GM19397 (cell line): ENCODE results near the gene ZNF132.
A peak's percentile ranks its signal among the peaks of the same experiment; 100 is the strongest.
"Not testable (repeated sequence)": the region's sequence is repeated elsewhere in the genome, so short reads cannot be mapped to it uniquely, and the experiment has no call there.

ENCODE experiments used
- ATAC-seq: cut with Tn5 transposase; IDR thresholded peaks from one replicate; pipeline ENCODE4 v1.9.1; 2021; ENCODE audit warnings: mild to moderate bottlenecking, moderate library complexity; ENCODE audit not compliant: unreplicated experiment

Gene ZNF132

DNA sequence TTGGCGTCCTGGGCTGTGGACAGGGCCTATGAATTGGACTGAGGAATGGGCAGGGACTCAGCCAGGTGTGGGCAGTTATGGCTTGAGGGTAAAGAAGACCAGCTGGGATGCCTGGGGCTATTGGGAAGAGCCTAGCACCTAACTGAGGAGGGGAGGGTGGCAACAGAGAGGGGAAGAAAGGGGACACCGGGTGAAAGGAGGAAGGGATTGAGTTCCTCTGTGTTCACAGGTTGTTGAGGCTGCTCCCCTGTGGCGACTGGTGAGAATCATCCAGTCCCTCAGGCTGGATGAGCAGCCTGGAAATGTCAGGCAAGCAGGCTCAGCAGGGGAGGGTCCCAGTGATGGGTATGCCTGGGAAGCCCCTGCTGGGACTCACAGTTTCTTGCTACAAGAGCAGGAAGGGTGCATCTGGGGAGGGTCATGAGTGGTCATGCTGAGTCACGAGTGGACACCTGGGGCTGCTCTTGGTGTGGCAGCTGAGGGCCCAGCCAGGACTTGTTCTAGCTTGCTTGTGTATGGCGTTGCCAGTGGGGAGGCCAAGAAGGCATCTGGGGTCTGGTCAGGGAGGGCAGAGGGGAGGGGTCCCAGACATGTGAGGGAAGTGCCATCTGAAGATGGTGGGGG is 28.4 kb upstream of the ZNF132 start:
- ATAC-seq = no peak

GRCh38 chr19:58466760-58467589 is 27.0 kb upstream of the ZNF132 start, which contains the start of gene ZNF324:
Gene ZNF324, plus strand, starts transcription at chr19:58467080. Its CDS starts 2,106 bp downstream, at chr19:58469186.
- peak; percentile 94 for ATAC-seq

- no peak for ATAC-seq
Measured at GRCh38 chr19:58466089-58466759, 26.3 kb upstream of the ZNF132 start.

DNA sequence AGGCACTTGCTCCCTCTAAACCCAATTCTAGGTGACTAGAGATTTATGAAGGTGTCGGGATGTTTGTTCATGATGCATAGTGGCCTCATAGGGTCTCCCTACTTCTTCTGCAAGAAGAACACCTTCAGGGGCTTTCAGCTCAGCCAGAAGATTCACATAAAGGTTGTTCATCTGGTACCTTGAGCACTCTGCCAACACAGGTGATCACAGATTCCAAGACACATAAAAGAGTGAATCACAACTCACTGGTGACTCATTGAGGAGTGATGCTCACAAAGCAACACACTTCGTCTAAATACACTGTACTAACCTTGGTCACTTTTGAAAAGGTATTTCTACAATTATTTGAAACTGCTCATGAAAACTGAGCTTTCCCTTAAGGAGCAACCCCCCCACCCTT is 20.1 kb upstream of the ZNF132 start:
- ATAC-seq = no peak

- no peak for ATAC-seq
Measured at GRCh38 chr19:58456111-58456510, 16.2 kb upstream of the ZNF132 start.

DNA sequence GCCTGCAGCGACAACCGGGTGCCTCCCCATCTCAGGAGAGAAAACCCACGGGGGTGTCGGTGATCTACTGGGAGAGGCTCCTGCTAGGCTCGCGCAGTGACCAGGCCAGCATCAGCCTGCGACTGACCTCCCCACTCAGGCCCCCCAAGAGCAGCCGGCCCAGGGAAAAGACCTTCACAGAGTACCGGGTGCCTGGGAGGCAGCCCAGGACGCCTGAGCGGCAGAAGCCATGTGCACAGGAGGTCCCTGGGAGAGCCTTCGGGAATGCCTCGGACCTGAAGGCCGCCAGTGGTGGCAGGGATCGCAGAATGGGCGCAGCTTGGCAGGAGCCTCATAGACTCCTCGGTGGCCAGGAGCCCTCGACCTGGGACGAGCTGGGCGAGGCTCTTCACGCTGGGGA is 15.4 kb upstream of the ZNF132 start:
- ATAC-seq = no peak

GRCh38 chr19:58453743-58454142 is 13.8 kb upstream of the ZNF132 start:
- no peak for ATAC-seq

DNA sequence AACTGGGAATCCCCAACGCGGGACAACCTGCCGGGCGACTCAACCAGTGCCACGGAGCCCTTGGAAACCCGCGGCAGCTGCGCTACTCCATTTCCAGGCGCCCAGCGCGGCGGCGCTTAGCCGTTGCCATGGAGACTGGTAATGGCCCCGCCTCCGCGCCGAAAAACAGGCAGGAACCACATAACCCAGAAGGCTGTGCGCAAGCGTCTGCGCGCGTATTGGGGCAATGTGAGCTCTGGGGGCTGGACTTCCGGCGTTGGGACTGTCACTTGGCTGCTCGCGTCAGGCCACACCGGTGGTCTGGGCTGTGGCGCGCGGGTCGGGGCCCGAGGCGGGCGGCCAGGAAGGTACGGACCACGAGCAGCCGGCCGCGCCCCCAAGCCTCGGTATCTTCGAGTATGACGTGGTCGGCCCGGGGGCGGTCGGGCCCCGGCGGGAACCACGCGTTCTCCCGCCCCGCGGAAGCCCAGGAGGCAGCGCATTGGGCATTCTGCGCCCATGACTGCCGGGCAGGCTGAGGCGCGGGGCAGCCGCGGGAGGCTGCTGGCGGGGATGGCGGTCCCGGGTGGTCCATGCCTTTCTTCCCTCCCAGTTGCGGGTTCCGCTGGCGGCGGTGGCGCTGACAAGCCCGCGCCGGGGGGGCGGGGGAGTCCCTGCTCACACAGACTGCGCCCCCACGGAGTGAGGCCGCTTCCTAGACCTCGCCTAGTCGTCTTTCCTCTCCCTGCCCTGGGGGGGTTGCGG is 11.6 kb upstream of the ZNF132 start, which contains the start of gene ZNF324B:
TSS of gene ZNF324B (plus strand) at position 265 of the 744 bp plus-strand sequence. CDS start 2,080 bp downstream, outside the sequence.
- peak; percentile 93 for ATAC-seq

DNA sequence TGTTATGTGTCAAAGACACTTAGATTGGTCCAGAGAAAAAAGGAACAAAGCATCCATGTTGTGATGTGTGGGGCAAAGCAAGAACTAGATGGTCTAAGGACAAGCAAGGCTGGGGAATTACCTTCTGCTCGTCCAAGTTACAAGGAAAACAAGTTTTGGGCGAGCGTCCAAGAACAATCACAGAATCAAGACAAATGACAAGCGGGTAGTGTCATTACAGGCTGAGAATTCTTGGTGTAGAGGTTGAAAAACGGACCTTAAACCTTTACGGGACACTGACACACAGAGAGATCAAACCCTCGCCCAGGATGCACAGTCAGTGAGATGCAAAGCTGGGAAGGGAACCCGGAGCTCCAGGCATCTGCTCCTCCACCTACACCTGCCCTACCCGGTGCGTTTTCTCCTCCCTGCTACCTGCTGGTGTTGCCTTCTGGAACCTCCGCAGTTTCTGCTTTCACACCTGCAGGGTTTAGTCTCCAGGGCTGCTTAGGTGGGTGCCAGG is 11.0 kb upstream of the ZNF132 start:
- ATAC-seq = no peak

GRCh38 chr19:58449980-58450379 is 10.0 kb upstream of the ZNF132 start:
- ATAC-seq = not testable (repeated sequence)

GRCh38 chr19:58448860-58449259 is 8.9 kb upstream of the ZNF132 start:
- not testable (repeated sequence) for ATAC-seq

- ATAC-seq = not testable (repeated sequence)
Measured at GRCh38 chr19:58442986-58443385, 3.0 kb upstream of the ZNF132 start.

GRCh38 chr19:58440556-58440955 is 603 bp upstream of the ZNF132 start:
- ATAC-seq = no peak

GRCh38 chr19:58434217-58434616 is 5.7 kb downstream of the ZNF132 start:
- no peak for ATAC-seq

GRCh38 chr19:58429745-58430144 is 10.2 kb downstream of the ZNF132 start:
- ATAC-seq = no peak

GRCh38 chr19:58428617-58429016 is 11.3 kb downstream of the ZNF132 start:
- ATAC-seq = no peak

GRCh38 chr19:58417071-58417470 is 22.9 kb downstream of the ZNF132 start:
- no peak for ATAC-seq

DNA sequence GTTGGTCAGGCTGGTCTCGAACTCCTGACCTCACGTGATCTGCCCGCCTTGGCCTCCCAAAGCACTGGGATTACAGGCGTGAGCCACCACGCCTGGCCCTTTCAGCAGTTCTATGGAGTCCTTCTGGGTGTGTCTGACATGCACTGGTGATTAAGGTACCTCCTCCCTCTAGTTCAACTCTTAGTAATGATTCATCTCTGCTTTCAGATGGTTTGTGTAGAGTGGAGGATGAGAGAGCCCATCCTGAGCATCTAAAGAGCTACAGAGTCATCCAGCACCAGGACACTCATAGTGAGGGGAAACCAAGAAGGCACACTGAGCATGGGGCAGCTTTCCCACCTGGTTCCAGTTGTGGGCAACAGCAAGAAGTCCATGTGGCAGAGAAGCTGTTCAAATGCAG is 23.3 kb downstream of the ZNF132 start:
- no peak for ATAC-seq

GRCh38 chr19:58409010-58409790 is 30.8 kb downstream of the ZNF132 start:
- peak; percentile 6 for ATAC-seq
